Panc1 (cell line): ENCODE measurements around the gene PPP2R2B. TPM values are rescaled to one million over a fixed set of nuclear protein-coding genes. Genes with fewer than 3 reads are reported as not detected.

Experiments
- ATAC-seq: fragments of 200-7000 bp; cut with Tn5 transposase; 2 replicates; pipeline ENCODE4 v1.9.1; 2020; ENCODE audit warnings: mild to moderate bottlenecking, moderate library complexity
- BruUV-seq: library from RNA; stranded (reverse); fragments of 400-500 nt; replicated peaks from 2 replicates; lab custom pipeline; 2021; lab: Mats Ljungman, UMichigan
- CTCF ChIA-PET: fragments of 300-600 bp; sonication (Branson Sonifier 250); formaldehyde crosslinking; loops from one replicate; lab custom pipeline; 2022; ENCODE audit warnings: antibody characterized with exemption; lab: Charles Lee
- POLR2A ChIA-PET: fragments of 300-600 bp; sonication (Branson Sonifier 250); formaldehyde crosslinking; loops from one replicate; lab custom pipeline; 2022; ENCODE audit warnings: antibody characterized with exemption; lab: Charles Lee
- DNase-seq: peaks from one replicate; pipeline ENCODE4 v3.0.0-alpha.2; 2010; ENCODE audit warnings: low read depth, low spot score
- H3K27ac ChIP-seq: 2 replicates; pipeline ENCODE4 v1.5.1; 2011; ENCODE audit warnings: mild to moderate bottlenecking, low read length, inconsistent platforms
- H3K27me3 ChIP-seq: fragments of 200-500 bp; sonication (Bioruptor generic); 2 replicates; pipeline ENCODE4 v1.6.0; 2014; ENCODE audit warnings: low read length, inconsistent platforms; ENCODE audit not compliant: control insufficient read depth, insufficient read depth
- H3K36me3 ChIP-seq: fragments of 200-500 bp; sonication (Bioruptor generic); 2 replicates; pipeline ENCODE4 v1.5.1; 2014; ENCODE audit warnings: inconsistent platforms, mild to moderate bottlenecking, low read length, moderate library complexity; ENCODE audit not compliant: control insufficient read depth, insufficient read depth
- H3K4me1 ChIP-seq: 2 replicates; pipeline ENCODE4 v1.5.1; 2011; ENCODE audit warnings: inconsistent platforms, mild to moderate bottlenecking, low read length, moderate library complexity; ENCODE audit not compliant: control insufficient read depth, insufficient read depth
- H3K4me3 ChIP-seq, 2 experiments: 2 replicates each; pipeline ENCODE4 v1.5.1; 2011 to 2012; ENCODE audit warnings: low read depth in 2 of 2, low read length in 2 of 2, mild to moderate bottlenecking in 2 of 2, inconsistent platforms in 1 of 2, moderate library complexity in 1 of 2
- H3K9me3 ChIP-seq: fragments of 200-500 bp; sonication (Bioruptor generic); 2 replicates; pipeline ENCODE4 v1.5.1; 2014; ENCODE audit warnings: low read depth, mild to moderate bottlenecking, inconsistent platforms, low read length, moderate library complexity; ENCODE audit not compliant: control insufficient read depth, insufficient read depth
- CTCF ChIP-seq: fragments of 450-650 bp; IDR thresholded peaks from 2 replicates; pipeline ENCODE4 v1.5.1; 2017; ENCODE audit warnings: mild to moderate bottlenecking
- POLR2AphosphoS5 ChIP-seq: IDR thresholded peaks from 2 replicates; pipeline ENCODE4 v1.6.1; 2012; ENCODE audit warnings: mild to moderate bottlenecking, low read depth, low read length, moderate library complexity
- REST ChIP-seq, 2 experiments: IDR thresholded peaks; 2 replicates each; pipeline ENCODE4 v1.6.1; 2011 to 2012; ENCODE audit warnings: low read depth in 2 of 2, control low read depth in 1 of 2, low read length in 1 of 2, mild to moderate bottlenecking in 1 of 2, moderate library complexity in 1 of 2; ENCODE audit not compliant: insufficient read depth in 1 of 2
- SIN3A ChIP-seq: IDR thresholded peaks from 2 replicates; pipeline ENCODE4 v1.6.1; 2012; ENCODE audit warnings: low read depth, mild to moderate bottlenecking, low read length, moderate library complexity, borderline replicate concordance; ENCODE audit not compliant: insufficient read depth
- TCF7L2 ChIP-seq: IDR thresholded peaks from 2 replicates; pipeline ENCODE4 v1.6.1; 2011; ENCODE audit warnings: mild to moderate bottlenecking, low read depth, low read length, inconsistent platforms
- in situ Hi-C: cut with HindIII; loops from 2 replicates; pipeline ENCODE4 v1.10.0; 2016; ENCODE audit warnings: low sequenced_read_pairs, low pct_unique_long_range_greater_than_20kb
- intact Hi-C: fragments of 100-400 bp; cut with micrococcal nuclease; formaldehyde crosslinking; loops from one replicate; pipeline ENCODE4 v1.10.0; 2022; ENCODE audit not compliant: unreplicated experiment
- total RNA-seq: library from RNA; stranded (reverse); gene quantifications from one replicate; pipeline ENCODE4 v1.2.1, GENCODE V29; 2021; ENCODE audit not compliant: unreplicated experiment

Gene PPP2R2B
- total RNA-seq, 1 experiment from 2014 or later = 8.8 TPM

- in situ Hi-C loops = no loop called here
- no TSS peak for BruUV-seq
- CTCF ChIA-PET = no interaction called here
- intact Hi-C loops = no loop called here
- POLR2A ChIA-PET = no interaction called here
- DNase-seq (no peak), ATAC-seq (no peak)
- H3K27ac ChIP-seq = no peak overlapping the region
- TF ChIP-seq SIN3A = no peak
- TF ChIP-seq CTCF = no peak
- no peak for TF ChIP-seq POLR2AphosphoS5
- TF ChIP-seq TCF7L2 = no peak
- TF ChIP-seq REST (IDR thresholded peaks at IDR 0.05; ENCODE audit: insufficient read depth in 1 of 2, low read depth in 2 of 2, low read length in 1 of 2) = no peak
- no peaks in the 10 kb centered on the region for H3K9me3 ChIP-seq
- H3K27me3 ChIP-seq = no peaks in the 10 kb centered on the region
- H3K4me1 ChIP-seq = no peaks in the 10 kb centered on the region
- H3K4me3 ChIP-seq = no peak overlapping the region
- no peaks in the 10 kb centered on the region for H3K36me3 ChIP-seq
Measured at GRCh38 chr5:146620669-146621051, 257.9 kb downstream of the PPP2R2B start.

DNA sequence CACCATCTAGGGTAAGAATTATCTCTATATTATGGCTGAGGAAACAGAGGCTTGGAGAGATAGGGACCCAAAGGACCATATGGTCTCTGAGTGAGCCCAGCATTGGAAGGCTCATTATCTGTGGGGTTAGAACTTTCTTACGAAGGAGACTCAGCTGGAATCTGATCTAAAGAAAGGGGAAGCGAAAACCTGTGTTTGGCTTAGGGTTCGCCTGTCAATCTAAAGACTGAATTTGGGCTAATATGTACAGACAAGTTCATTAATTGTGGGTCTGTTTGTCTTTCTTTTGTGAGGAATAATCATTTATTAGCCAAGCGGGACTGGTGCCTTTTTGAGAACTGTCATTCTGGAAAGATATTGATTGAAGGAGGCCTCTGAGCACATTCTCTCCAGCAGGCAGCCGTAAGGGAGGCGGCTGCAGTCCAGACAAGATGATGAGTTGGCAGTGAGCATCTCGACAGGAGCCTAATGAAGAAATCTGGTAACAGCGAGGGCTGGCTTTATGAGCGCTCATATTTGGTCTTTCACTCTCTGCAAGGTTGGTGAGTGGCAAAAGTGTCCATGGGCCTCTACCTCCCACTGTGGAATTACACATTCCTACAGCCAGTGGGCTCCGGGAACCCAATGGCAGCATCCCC, 258.4 kb downstream of the PPP2R2B start:
- CTCF ChIA-PET = no interaction called here
- no peaks in the 10 kb centered on the region for H3K27me3 ChIP-seq
- ATAC-seq (no peak), DNase-seq (no peak)
- POLR2A ChIA-PET = no interaction called here
- in situ Hi-C loops (no loop called here), intact Hi-C loops (no loop called here)
- BruUV-seq = no TSS peak
- TF ChIP-seq SIN3A = no peak
- no peak for TF ChIP-seq POLR2AphosphoS5
- no peak for TF ChIP-seq CTCF
- TF ChIP-seq TCF7L2 = no peak
- TF ChIP-seq REST (IDR thresholded peaks at IDR 0.05; ENCODE audit: insufficient read depth in 1 of 2, low read depth in 2 of 2, low read length in 1 of 2) = no peak
- H3K4me3 ChIP-seq = no peak overlapping the region
- no peaks in the 10 kb centered on the region for H3K4me1 ChIP-seq
- no peaks in the 10 kb centered on the region for H3K9me3 ChIP-seq
- H3K36me3 ChIP-seq = no peaks in the 10 kb centered on the region
- H3K27ac ChIP-seq = no peak overlapping the region
